ENCODE measurements around the gene PAWR.
A peak's percentile ranks its signal among the peaks of the same experiment; 100 is the strongest.
"Not testable (repeated sequence)": the region's sequence is repeated elsewhere in the genome, so short reads cannot be mapped to it uniquely, and the experiment has no call there.

Gene PAWR

DNA sequence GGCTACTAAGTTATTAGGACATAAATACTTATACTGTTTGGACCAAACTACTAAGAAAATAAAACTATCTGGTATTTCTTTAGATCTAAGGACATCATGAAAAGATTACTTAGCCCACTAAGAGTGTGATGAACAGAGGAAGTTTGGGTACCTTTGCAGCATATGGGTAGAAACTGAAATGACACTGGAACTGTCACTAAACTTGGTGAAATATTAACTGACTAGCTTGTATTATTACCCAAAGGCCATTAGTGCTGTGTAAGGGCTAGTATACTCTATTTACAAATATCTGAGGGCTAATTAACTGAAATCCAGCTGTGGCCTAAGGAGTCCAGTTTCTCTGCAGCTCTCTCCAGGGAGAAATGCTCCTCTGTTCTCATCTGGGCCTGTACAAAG is 45.5 kb downstream of the PAWR start:
- DNase-seq = no peak

- no peak for DNase-seq
These were observed 46.2 kb downstream of the PAWR start for GRCh38 chr12:79644274-79645234.

DNA sequence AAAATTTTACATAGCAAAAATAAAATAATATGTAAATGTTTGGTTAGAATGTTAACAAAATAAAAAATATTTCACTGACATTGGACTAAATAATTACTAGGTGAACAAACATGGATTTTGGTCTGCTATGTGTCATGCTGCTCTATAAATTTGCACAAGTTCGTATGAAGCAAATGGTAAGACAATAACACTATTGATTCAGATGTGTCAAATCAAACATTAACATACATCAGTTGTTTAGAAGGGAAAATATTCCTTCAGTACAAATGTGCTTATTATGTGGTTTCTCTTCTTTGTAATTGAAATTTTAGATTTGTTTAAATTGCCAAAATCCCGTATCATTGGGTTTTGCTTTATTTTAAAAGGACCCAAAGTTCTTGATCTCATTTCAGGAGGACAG is 46.9 kb downstream of the PAWR start:
- no peak for DNase-seq

- DNase-seq = no peak
These were observed 52.3 kb downstream of the PAWR start for GRCh38 chr12:79638490-79638889.

- no peak for DNase-seq
These were observed 53.7 kb downstream of the PAWR start for GRCh38 chr12:79637093-79637492.

GRCh38 chr12:79635676-79636075 is 55.1 kb downstream of the PAWR start:
- DNase-seq = peak; percentile 60

DNA sequence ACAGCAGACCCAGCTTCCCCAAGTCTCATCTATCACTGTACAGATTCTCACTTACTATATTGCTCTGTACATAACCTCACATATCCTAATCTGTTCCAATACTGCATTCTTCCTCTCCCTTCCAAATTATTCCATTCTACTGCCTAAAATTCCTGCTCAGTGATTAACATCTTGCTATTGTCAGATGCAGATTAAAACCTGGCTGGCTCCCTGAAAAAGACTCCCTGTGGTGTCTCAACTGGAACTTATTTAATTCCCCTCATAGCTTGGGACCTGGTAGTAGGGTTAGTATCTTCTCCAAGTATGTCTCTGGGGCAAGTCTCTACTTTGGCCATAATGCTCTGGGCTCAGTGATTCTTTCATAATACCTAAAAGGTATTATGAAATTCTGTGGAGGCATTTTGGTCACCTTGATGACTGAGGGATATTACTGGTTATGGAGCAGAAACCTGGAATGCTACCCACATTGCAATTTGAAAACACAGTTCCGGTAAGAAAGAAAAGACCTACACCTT is 55.8 kb downstream of the PAWR start:
- DNase-seq = no peak

GRCh38 chr12:79629561-79629960 is 61.2 kb downstream of the PAWR start:
- DNase-seq = no peak

GRCh38 chr12:79626735-79627134 is 64.0 kb downstream of the PAWR start:
- DNase-seq = not testable (repeated sequence)

DNA sequence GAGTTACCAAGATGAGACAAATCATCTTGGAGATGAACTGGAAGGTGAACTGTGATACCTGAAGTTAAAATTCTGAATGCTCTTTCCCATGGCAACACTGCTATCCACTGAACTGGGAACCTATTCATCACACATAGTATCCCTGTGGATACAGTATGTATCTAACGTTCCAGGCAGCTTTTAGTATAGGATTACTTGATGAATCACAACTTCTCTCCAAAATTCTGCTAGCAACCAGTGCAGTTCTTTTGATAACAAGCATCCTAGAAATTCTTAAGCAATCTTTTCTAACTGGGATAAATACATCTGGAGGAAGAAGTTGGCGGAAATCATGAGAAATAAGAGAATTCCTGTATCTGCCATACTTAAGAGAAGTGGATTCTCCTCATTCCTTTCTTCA is 66.4 kb downstream of the PAWR start:
- no peak for DNase-seq

- DNase-seq = no peak
These were observed 70.7 kb downstream of the PAWR start for GRCh38 chr12:79619872-79620562.

DNA sequence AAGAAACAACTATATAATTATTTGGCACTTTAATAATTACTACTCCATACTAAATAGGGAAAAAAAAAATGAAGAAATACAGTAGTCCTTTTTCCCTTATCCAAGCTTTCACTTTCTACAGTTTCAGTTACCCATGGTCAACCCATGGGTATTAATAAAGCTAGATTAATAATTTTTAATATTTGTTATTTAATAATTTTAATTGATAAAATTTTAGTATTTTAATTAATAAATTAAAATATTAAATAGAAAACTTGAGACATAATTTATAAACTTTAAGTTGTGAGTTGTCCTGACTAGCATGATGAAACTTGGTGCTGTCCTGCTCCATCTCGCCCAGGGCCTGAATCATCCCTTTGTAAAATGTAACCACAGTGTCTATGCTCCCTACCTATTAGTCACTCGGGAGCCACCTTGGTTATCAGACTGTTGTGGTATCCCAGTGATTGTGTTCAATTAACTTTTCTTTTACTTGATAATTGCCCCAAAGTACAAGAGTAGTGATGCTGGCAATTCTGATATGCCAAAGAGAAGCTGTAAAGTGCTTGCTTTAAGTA is 71.8 kb downstream of the PAWR start:
- no peak for DNase-seq

DNA sequence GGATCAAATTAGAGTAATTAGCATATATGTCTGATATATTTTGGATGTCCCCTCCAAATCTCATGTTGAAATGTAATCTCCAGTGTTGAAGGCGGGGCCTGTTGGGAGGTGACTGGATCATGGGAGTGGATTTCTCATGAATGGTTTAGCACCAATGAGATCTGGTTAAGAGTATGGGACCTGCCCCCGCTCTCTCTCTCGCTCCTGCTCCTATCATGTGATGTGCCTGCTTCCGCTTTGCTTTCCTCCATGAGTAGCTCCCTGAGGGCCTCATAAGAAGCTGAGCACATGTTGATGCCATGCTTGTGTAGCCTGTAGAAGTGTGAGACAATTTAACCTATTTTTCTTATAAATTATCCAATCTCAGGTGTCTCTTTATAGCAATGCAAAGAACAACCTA is 73.1 kb downstream of the PAWR start:
- no peak for DNase-seq

DNA sequence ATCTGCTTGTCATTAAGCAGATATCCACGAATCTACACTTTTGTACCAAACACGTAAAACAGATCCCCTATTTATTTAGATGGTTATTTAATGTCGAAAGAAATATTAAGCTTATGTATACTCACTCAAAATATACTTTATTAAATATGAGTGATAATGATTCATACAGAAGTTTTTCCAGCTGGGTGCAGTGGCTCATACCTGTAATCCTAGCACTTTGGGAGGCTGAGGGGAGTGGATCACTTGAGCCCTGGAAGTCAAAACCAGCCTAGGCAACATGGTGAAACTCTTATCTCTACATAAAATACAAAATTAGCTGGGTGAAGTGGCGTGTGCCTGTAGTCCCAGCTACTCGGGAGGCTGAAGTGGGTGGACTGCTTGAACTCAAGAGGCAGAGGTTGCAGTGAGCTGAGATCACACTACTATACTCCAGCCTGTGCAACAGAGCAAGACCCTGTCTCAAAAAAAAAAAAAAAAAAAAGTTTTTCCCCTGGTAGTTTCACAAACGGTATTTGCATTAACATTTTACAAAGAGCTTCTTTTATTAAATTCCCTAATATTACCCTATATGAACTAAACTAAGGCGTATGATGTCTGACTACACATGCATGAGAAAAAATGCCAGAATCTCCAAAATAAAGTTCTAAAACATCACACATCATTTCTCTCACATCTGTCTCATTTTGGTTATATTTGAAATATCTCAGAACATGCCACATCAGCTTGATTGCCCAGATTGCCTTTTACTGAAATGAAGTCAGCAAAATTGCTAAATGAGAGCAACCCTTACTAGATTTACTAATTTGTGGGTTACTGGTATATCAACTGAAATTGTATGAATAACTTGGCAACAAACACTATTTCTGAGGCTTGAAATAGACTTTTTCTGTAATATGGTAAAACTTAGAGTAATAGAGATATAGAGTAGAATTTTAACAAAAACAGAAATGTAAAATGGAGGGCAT is 74.9 kb downstream of the PAWR start:
- DNase-seq = no peak

- no peak for DNase-seq
These were observed 76.0 kb downstream of the PAWR start for GRCh38 chr12:79614730-79615129.

GRCh38 chr12:79601908-79602307 is 88.9 kb downstream of the PAWR start:
- DNase-seq = no peak

GRCh38 chr12:79597910-79598309 is 92.9 kb downstream of the PAWR start:
- DNase-seq = peak; percentile 17

DNA sequence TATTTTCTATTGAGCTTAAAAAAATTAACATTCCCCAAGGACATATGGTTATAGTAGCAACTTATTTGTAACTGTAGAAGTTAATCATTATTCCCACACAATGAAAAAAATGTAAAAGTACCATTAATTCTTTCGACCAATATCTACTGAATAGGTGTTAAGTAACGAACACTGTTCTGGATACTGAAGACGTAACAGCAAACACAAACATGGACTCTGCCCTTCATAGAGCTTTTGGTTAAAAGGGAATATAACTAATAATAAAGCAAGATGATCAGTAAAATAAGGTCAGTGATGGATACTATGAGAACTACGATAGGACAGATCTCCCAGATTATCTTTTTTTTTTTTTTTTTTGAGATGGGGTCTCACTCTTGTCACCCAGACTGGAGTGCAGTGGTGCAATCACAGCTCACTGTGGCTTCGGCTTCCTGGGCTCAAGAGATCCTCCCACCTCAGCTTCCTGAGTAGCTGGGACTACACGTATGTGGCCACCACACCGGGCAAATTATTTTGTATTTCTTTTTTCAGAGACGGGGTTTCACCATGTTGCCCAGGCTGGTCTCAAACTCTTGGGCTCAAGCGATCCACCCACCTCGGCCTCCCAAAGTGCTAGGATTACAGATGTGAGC is 93.9 kb downstream of the PAWR start:
- no peak for DNase-seq

- no peak for DNase-seq
These were observed 95.5 kb downstream of the PAWR start for GRCh38 chr12:79595273-79595672.

- DNase-seq = no peak
These were observed 97.9 kb downstream of the PAWR start for GRCh38 chr12:79592865-79593264.

DNA sequence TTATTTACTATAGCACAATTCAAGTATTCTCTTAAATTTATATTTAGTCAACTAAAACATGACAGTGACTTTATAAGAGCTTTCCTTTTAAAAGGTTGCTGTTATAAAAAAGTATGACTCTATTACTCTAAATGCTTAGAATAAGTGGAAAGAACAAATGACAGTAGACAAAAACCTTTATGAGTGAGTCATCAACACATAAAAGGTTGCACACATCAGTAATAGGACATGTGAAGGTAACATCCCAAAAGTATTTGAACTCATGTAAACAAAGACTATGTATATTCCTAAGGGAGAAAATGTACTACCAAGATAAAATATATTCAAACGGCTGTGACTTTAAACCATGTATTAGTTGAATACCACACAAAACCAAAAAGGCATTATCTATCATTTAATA is 98.8 kb downstream of the PAWR start:
- DNase-seq = no peak

DNA sequence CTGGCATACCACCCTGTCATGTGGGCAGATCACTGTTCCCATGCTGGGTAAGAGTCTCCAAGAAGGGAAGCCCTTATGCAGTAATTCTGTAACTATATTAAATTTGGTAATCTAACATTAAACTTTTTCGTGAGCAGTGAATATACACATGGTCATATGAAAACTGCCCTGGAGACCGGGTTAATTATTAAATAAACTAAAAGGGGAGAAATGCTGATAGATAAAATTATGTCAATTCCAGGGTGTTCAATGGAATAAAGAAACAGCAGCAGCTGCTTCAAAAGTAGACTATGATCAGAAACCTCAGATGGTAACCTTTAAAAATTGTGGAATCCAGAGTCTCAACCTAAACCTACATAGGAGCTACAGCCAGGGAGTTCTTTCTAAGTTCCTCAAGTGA is 100.0 kb downstream of the PAWR start:
- DNase-seq = no peak
